Fibroblast of the aortic adventitia (primary cell): ENCODE results near the gene HS3ST4. TPM values are rescaled to one million over a fixed set of nuclear protein-coding genes. Genes with fewer than 3 reads are reported as not detected.

Source experiments
- DNase-seq: peaks from one replicate; pipeline ENCODE4 v3.0.0-alpha.2; 2010; ENCODE audit warnings: low read depth
- H3K4me3 ChIP-seq: 2 replicates; pipeline ENCODE4 v1.5.1; 2011; ENCODE audit warnings: low read depth, mild to moderate bottlenecking, control low read depth, low read length, moderate library complexity
- CTCF ChIP-seq: IDR thresholded peaks from 2 replicates; pipeline ENCODE4 v1.5.1; 2011; ENCODE audit warnings: mild to moderate bottlenecking, low read length, control low read depth, inconsistent platforms; ENCODE audit not compliant: insufficient read depth
- total RNA-seq: library from RNA; depleted of rRNA; stranded (reverse); fragments of >200 nt; gene quantifications from 2 replicates; pipeline ENCODE4 v1.2.3, GENCODE V29; 2012; ENCODE audit warnings: low replicate concordance

Gene HS3ST4
- total RNA-seq, 1 donor, result not detected

- TF ChIP-seq CTCF, result no peak
- no peak for DNase-seq
- no peak overlapping the region for H3K4me3 ChIP-seq
These were observed 167.9 kb downstream of the HS3ST4 start for GRCh38 chr16:25859645-25860044.

- DNase-seq, result no peak
- TF ChIP-seq CTCF, result no peak
- H3K4me3 ChIP-seq, result no peak overlapping the region
These were observed 175.3 kb downstream of the HS3ST4 start for GRCh38 chr16:25867041-25867440.

GRCh38 chr16:25868106-25868505 lies 176.3 kb downstream of the HS3ST4 start:
- no peak for TF ChIP-seq CTCF
- DNase-seq, result no peak
- H3K4me3 ChIP-seq, result no peak overlapping the region

GRCh38 chr16:25868706-25869370 lies 177.1 kb downstream of the HS3ST4 start:
- no peak overlapping the region for H3K4me3 ChIP-seq
- TF ChIP-seq CTCF, result no peak
- DNase-seq, result no peak

- no peak for TF ChIP-seq CTCF
- no peak for DNase-seq
- no peak overlapping the region for H3K4me3 ChIP-seq
These were observed 180.8 kb downstream of the HS3ST4 start for GRCh38 chr16:25872369-25873070.

- DNase-seq, result no peak
- H3K4me3 ChIP-seq, result no peak overlapping the region
- TF ChIP-seq CTCF, result no peak
These were observed 182.4 kb downstream of the HS3ST4 start for GRCh38 chr16:25874196-25874595.
